Muscle layer of colon (tissue), 2 donors: Measurements from ENCODE around the gene CTIF.
A peak's percentile ranks its signal among the peaks of the same experiment; 100 is the strongest.

Experiments
- H3K27ac ChIP-seq: one replicate; pipeline ENCODE4 v1.7.0; 2013; ENCODE audit warnings: low read depth, mild to moderate bottlenecking, low read length, moderate library complexity
- H3K27me3 ChIP-seq, 2 donors: one replicate each; pipeline ENCODE4 v1.7.0; 2013; ENCODE audit warnings: low read length in 2 of 2, mild to moderate bottlenecking in 2 of 2; ENCODE audit not compliant: insufficient read depth in 2 of 2, control insufficient read depth in 1 of 2
- H3K36me3 ChIP-seq: one replicate; pipeline ENCODE4 v1.7.0; 2013; ENCODE audit warnings: mild to moderate bottlenecking, low read length; ENCODE audit not compliant: insufficient read depth
- H3K4me1 ChIP-seq: one replicate; pipeline ENCODE4 v1.7.0; 2013; ENCODE audit warnings: mild to moderate bottlenecking, low read length; ENCODE audit not compliant: insufficient read depth
- H3K4me3 ChIP-seq, 2 donors: one replicate each; pipeline ENCODE4 v1.7.0; 2013; ENCODE audit warnings: low read length in 2 of 2, low read depth in 1 of 2, mild to moderate bottlenecking in 1 of 2, moderate library complexity in 1 of 2
- H3K9ac ChIP-seq: one replicate; pipeline ENCODE4 v1.7.0; 2013; ENCODE audit warnings: low read length
- H3K9me3 ChIP-seq: one replicate; pipeline ENCODE4 v1.7.0; 2013; ENCODE audit warnings: mild to moderate bottlenecking, low read length
- donor health status: abdominal sarcoma.
- donor health status: Adenocarcinoma of cecum.

Gene CTIF

GRCh38 chr18:48675912-48676311 lies 137.1 kb downstream of the CTIF start:
- Histone ChIP-seq H3K9ac (no peak overlapping the region), H3K9me3 (no peaks in the 10 kb centered on the region), H3K36me3 (peaks cover 15% of the 10 kb centered on the region), H3K4me3 (no peak overlapping the region), H3K4me1 (peaks cover 20% of the 10 kb centered on the region), H3K27ac (peak overlapping the region; percentile 2), H3K27me3 (no peaks in the 10 kb centered on the region)

DNA sequence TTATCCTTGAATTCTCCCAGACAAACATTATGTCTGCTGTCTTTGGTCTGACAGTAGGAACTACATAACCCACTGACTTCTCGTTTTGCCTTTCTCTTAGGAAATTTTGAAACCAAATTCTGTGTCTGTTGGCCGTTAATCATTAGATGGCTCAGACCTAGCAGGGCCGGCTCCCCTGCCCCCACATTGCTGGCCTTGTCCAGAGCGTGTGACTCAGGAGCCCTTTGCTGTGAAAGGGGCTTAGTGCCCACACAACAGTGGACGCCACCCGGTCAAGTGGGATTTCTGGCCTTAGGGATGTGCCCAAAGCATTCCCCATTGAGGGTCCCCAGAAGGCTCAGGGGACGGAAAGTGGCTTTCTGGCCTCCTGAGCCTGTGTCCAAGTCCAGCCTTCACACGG lies 137.5 kb downstream of the CTIF start:
- H3K27ac ChIP-seq = no peak overlapping the region

DNA sequence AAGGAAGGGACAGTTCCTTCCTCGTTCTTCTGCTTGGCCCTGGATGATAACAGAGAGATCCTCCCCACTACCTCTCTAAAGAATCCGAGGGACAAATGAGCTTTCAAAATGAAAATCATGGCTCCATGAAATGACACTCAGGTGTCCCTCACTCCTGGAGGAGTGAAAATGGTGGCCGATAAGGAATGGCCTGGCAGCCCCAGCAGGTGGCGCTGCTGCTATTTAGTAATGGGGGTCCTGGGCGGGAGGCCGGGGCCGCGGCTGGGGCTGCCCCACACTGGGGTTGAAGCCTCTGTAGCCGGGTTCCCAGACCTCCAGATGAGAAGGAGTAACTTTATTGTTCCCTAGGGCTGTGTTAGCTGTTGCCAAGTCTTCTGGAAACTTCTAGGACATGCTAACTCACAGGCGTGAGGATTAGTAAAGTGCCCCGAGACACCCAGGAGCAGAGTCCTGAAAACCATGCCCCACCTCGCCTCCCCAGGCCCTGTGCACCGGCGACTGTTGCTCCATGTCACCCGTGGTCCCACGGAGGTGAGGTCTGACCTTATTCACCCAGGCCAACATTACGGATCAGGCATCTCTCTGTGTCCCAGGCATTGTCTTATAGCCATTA lies 138.0 kb downstream of the CTIF start:
- Histone ChIP-seq H3K4me3 (no peak overlapping the region), H3K27me3 (no peaks in the 10 kb centered on the region), H3K36me3 (peaks cover 6% of the 10 kb centered on the region), H3K4me1 (peaks cover 20% of the 10 kb centered on the region), H3K9ac (no peak overlapping the region), H3K9me3 (no peaks in the 10 kb centered on the region), H3K27ac (no peak overlapping the region)

More for the DNA sequence above, 137.5 kb downstream of the CTIF start:
- H3K9me3 ChIP-seq = no peaks in the 10 kb centered on the region
- H3K36me3 ChIP-seq = peaks cover 11% of the 10 kb centered on the region
- H3K4me3 ChIP-seq = no peak overlapping the region
- H3K4me1 ChIP-seq = peaks cover 20% of the 10 kb centered on the region
- no peak overlapping the region for H3K9ac ChIP-seq
- no peaks in the 10 kb centered on the region for H3K27me3 ChIP-seq

DNA sequence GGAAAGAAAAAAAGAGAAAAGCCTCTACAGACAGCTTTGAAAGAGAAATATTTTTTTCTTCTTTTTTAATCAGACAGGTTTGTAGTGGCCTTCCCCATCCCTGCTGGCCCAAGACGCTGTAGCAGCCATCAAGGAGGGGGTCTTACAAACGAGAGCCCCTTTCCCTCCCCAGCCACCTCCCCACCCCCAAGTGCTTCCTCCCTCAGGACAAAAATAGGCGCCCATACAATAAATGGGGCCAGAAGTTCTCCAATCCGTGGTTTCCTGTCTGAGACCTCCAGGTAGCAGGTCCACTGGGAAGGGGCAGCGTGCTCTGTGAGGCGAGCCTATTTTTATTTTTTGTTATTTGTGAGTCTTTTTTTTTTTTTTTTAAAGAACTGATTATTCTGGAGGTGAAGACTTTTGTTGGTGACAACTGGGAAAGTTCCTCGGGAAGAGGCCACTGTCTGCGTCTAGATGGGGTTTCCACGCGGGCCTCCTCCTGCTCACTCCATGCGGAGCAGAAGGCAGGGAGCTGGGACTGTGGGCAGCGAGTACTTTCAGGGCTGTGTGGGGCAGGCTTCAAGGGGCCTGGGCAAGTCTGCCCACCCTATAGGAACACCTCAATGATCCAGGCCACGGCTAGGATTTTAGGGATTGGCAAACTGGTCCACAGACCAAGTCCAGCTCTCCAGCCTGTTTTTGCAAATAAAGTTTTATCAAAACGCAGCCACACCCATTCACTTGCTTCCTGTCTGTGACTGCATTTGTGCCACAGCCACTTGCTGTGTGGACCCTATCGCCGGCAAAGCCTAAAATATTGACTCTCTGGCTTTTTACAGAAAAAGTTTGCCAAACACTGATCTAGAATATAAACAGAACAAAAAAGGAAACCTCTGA lies 139.6 kb downstream of the CTIF start:
- no peak overlapping the region for H3K4me3 ChIP-seq
- peaks cover 20% of the 10 kb centered on the region for H3K4me1 ChIP-seq
- H3K27me3 ChIP-seq = no peaks in the 10 kb centered on the region
- H3K9me3 ChIP-seq = no peaks in the 10 kb centered on the region
- H3K36me3 ChIP-seq = no peaks in the 10 kb centered on the region
- H3K27ac ChIP-seq = no peak overlapping the region
- no peak overlapping the region for H3K9ac ChIP-seq

DNA sequence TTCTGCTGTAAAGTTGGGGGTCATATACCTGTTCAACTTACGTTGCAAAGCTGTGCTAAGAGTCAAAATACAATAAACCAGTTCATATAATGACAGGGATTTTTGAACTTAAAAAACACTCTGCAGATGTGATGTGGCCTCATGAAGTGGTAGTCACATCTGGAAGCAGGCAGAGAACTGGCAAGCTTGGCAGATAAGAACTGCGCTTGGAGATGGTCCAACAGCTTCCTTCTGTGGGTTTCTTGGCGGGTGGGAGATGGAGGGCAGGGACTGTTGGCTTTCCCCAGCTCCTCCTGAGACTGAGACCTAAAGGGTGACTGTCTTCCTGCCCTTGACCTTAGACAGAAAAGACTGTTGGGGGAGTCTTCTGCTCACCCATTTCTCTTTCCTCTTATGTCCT lies 140.4 kb downstream of the CTIF start:
- Histone ChIP-seq H3K27me3 (no peaks in the 10 kb centered on the region), H3K36me3 (no peaks in the 10 kb centered on the region), H3K27ac (no peak overlapping the region), H3K4me1 (peaks cover 20% of the 10 kb centered on the region), H3K9me3 (no peaks in the 10 kb centered on the region), H3K9ac (no peak overlapping the region), H3K4me3 (no peak overlapping the region)

GRCh38 chr18:48680339-48681250 lies 141.8 kb downstream of the CTIF start:
- Histone ChIP-seq H3K4me3 (no peak overlapping the region), H3K9ac (no peak overlapping the region), H3K27ac (no peak overlapping the region), H3K27me3 (no peaks in the 10 kb centered on the region), H3K4me1 (peaks cover 14% of the 10 kb centered on the region), H3K9me3 (no peaks in the 10 kb centered on the region), H3K36me3 (no peaks in the 10 kb centered on the region)

DNA sequence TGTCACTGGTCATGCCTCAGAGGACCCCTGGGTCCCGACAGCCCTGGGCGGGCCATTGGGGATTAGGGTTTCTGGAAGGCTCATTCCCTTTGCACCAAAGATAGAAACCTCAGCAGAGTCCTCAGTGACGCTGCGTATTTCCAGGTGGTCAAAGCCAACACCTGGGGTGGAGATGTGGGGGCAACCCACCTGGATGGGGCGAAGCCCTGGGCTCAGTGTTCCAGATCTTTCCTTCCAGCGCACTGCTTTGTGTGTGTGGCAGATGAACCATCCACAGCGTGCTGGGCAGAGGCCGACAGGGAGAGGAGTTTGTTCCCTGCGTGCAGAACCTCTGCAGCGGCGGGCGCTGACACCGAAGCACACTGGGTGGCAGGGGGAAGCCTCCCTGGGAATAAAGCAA lies 143.9 kb downstream of the CTIF start:
- no peaks in the 10 kb centered on the region for H3K27me3 ChIP-seq
- no peaks in the 10 kb centered on the region for H3K9me3 ChIP-seq
- no peak overlapping the region for H3K4me3 ChIP-seq
- H3K4me1 ChIP-seq = no peaks in the 10 kb centered on the region
- peaks cover under 1% of the 10 kb centered on the region for H3K36me3 ChIP-seq
- no peak overlapping the region for H3K27ac ChIP-seq
- no peak overlapping the region for H3K9ac ChIP-seq

DNA sequence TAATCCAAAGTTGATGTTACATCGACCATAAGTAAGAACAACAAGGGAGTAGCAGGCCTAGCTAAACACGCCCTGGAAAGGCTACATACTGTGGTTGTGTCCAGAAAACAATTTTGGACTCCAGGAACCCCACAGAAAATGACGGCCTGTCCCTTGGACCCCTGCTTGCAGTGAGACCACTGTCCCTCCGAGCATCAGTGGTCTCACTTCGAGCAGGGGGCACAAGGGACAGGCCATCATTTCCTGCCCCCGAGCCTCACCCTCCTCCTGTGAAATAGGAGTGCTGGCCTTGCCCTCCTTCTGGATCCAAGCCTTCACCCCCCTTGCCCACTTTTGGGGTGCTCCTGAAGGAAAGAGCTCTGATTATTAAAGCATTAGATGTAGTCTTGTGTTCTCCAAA lies 144.4 kb downstream of the CTIF start:
- no peak overlapping the region for H3K4me3 ChIP-seq
- no peaks in the 10 kb centered on the region for H3K27me3 ChIP-seq
- H3K36me3 ChIP-seq = peaks cover 5% of the 10 kb centered on the region
- H3K4me1 ChIP-seq = no peaks in the 10 kb centered on the region
- no peak overlapping the region for H3K27ac ChIP-seq
- H3K9ac ChIP-seq = no peak overlapping the region
- no peaks in the 10 kb centered on the region for H3K9me3 ChIP-seq

DNA sequence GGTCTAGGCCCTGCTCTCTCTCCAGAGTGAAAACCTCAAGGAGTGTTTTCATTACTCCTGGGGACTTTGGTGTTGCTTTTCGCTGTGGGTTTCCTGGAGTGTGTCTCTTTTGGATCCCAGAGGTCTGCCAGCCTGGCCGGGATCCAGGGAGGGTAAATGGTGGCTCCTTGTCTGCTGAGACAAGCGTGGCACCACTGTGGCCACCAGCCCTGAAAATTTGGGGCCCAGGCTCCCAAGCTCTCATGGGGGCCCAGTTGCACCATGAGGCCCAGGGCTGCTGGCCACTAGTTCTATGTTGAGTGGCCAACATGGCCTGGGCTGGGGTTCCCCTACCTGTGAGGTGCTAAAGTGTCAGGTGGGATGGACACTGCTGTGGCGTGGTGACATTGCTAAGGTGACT lies 144.8 kb downstream of the CTIF start:
- Histone ChIP-seq H3K27me3 (no peaks in the 10 kb centered on the region), H3K4me1 (no peaks in the 10 kb centered on the region), H3K36me3 (peaks cover 9% of the 10 kb centered on the region), H3K4me3 (no peak overlapping the region), H3K9me3 (no peaks in the 10 kb centered on the region), H3K27ac (no peak overlapping the region), H3K9ac (no peak overlapping the region)

DNA sequence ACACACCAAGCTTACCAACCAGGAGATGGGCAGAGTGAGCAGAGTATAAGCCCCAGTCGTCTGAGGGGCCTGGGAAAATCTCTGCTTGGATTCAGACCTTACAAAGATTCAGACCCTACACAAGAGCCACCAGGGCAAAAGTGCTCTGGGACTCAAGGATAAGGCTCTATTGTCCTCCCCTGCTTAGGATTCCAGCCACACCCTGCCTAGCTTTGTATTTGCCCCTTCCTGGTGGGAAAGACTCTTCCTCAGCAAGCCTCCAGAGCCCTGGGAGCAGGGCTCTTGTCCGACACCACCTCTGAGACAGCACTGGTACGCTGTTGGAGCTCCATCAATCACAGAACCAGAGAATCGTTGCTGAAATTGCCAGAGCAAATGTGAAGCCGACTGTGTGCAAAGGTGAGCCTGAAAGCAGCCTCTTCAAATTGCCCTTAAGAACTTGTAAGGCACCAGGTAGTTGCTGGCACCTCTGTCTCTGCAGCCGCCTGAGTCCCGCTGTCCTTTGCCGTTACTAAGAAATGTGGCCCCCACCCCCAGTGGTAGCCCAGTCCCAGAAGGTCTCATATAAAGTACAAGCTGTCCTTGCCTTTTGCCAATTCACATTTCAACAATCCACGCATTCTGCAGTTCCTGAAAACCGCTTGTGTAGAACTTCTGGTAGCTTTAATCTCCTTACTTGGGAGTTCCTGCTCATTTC lies 148.7 kb downstream of the CTIF start:
- H3K27ac ChIP-seq = no peak overlapping the region
- no peak overlapping the region for H3K4me3 ChIP-seq
- no peaks in the 10 kb centered on the region for H3K9me3 ChIP-seq
- peaks cover 10% of the 10 kb centered on the region for H3K36me3 ChIP-seq
- H3K4me1 ChIP-seq = no peaks in the 10 kb centered on the region
- no peak overlapping the region for H3K9ac ChIP-seq
- no peaks in the 10 kb centered on the region for H3K27me3 ChIP-seq

- no peaks in the 10 kb centered on the region for H3K4me1 ChIP-seq
- no peak overlapping the region for H3K4me3 ChIP-seq
- H3K27ac ChIP-seq = no peak overlapping the region
These were observed 150.1 kb downstream of the CTIF start for GRCh38 chr18:48688961-48689360.

More at GRCh38 chr18:48688961-48689360, 150.1 kb downstream of the CTIF start:
- Histone ChIP-seq H3K36me3 (peaks cover 10% of the 10 kb centered on the region), H3K27me3 (no peaks in the 10 kb centered on the region), H3K9ac (no peak overlapping the region), H3K9me3 (no peaks in the 10 kb centered on the region)
